ENCODE measurements around the gene ZNG1B.
"Not testable (repeated sequence)": the region's sequence is repeated elsewhere in the genome, so short reads cannot be mapped to it uniquely, and the experiment has no call there.

- not testable (repeated sequence) for TF ChIP-seq POLR2A, POLR2AphosphoS5 (IDR thresholded peaks at IDR 0.05; ENCODE audit: low read depth, low read length)
Measured at GRCh38 chr2:113517025-113517424, 79.5 kb downstream of the ZNG1B start.

Measured in GM12891 (cell line).